ENCODE measurements around the gene UGCG.
A peak's percentile ranks its signal among the peaks of the same experiment; 100 is the strongest.
"Not testable (repeated sequence)": the region's sequence is repeated elsewhere in the genome, so short reads cannot be mapped to it uniquely, and the experiment has no call there.

UGCG gene

DNA sequence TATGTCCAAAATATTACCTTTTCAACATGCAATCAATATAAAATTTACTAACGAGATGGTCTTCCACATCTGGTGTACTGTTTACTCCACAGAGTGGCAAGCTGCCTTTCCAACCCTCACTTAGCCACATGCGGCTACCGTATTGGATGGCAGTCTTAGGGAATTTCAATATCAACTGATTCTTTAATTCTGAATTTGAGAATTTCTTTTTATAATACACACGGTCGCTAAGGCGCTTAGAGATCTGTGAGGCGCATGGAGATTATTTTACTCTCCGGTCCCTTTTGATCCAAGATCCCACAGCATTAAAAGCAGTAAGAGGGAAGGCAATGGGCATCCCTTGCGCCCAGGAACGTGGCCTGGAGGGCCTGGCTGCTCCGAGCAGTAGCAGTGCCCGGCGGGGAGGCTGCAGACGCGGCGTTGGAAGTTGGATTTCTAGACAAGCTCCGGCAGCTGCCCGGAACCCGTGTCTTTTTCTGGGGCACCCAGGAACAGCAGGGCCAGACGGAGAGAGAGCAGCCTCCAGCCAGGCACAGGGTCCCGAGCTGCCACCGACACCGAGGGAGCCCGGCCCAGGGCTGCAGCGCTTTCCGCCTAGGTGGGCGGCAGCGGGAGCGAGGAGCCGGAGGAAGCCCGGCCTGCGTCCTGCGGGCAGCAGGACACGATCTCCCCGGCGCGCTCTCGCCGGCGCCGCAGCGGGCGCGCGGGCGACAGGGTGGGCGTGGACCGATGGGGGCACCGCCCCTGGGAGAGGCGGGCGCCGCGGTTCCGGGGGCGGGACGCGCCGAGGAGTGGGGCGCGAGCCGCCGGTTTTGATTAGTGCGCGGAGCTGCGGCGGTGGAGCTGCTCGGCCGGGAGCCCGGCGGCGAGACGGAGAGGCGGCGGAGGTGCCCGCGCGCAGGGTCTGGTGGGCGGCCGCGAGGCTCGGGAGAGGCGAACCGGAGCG is at the start of gene UGCG:
Gene UGCG (plus strand): TSS at position 819 of the 946 bp plus-strand sequence. CDS start 402 bp downstream, outside the sequence.
- DNase-seq (ENCODE audit: low spot score) = peak; percentile 91

DNA sequence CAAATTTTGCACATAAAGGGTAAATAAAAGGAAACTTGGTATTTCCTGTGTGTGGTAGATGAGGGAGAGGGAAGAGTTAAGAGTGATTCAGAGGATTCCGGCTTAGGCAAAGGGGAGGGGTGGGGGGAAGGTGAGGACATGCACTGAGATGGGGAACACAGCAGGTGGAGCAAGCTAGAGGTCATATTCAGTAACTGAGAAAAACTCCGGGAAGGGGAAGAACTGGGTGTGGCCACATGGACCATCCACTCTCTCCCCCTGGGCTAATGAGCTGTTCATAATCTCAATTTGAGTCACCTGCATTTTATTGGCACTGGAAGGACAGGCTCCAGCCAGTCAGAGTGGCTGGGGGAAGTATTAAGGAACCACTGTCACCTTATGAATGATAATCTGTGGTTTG is 45.1 kb upstream of the UGCG start:
- no peak for DNase-seq (ENCODE audit: low spot score)

DNA sequence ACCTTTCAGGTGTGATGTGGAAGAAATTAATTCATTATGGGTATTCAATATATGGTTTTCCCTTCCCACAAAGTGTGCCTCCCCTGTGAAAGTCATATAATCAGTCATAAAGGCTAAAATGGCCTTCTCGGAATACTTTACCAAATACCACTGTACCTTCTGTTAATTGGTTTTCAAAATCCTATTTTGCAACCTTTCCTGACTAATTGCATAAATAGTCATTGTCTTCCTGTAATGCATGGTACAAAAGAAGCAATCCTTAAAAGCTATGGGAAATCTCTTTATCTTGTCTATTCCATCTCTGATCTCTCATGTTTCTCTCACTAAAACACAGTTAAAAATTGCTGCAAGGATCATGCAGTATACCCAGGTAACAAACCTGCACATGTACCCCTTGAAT is 44.3 kb upstream of the UGCG start:
- DNase-seq (ENCODE audit: low spot score) = no peak

DNA sequence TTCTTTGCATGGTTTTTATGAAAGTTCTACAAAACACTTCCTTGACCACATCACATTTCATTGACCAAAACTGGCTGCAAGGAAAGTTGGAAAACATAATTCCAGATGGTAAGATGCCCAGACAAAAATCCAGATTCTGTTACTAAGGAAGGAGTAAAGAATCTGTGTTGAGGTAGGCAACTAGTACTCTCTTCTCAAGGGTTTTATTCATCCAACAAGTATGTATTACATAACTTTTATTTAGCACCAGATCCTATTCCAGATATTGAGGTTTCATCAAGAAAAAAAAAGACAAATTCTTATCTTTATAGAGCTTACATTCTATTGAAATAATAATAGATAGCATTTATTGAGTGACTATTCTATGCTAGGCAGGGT is 43.2 kb upstream of the UGCG start:
- DNase-seq (ENCODE audit: low spot score) = no peak

DNA sequence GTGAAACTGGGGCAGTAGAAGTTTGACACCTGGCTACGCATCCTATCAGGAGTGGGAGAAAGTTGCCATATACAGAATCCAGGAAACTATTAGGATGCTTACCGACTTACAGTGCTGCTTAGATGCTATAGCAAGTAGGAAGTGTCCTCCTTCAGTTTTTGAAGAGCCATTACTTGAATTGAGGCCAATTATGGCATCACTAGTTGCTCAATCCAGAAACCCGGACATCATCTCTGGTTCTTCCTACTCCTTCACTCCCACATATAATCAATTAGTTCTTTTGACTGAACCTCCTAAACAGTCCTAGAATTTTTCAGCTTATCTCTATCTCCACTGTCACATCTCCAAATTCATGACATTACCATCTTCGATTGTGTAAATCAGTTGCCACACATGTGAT is 41.8 kb upstream of the UGCG start:
- DNase-seq (ENCODE audit: low spot score) = no peak

DNA sequence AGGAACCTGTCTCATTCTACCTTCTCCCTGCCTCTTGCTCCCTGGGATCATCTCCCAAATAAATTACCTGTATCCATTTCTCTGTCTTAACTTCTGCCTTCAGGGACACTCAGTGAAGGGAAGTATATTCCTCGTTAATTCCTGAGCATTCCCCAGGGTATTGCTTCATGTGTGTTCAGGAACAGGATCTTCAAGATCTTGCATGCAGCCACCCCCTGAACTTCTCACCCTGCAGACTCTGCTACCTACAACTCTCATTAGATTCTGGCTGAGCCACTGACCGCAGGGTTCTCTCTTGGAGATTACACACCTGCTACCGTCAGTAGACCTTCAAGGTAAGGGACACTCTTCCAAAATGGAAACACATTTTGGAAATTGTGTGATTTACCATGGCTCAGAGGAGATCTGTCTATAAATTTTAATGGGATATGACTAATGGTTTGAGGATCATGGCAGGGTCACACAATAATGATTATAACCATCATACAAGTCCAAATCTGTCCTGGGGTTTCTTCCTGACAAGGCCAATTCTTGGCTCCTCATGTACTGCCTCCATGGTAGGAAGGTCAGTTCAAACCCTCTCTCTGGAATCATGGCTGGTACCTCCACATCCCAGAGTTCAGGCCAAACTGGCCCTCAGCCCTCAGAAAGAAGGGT is 38.9 kb upstream of the UGCG start:
- DNase-seq (ENCODE audit: low spot score) = no peak

DNA sequence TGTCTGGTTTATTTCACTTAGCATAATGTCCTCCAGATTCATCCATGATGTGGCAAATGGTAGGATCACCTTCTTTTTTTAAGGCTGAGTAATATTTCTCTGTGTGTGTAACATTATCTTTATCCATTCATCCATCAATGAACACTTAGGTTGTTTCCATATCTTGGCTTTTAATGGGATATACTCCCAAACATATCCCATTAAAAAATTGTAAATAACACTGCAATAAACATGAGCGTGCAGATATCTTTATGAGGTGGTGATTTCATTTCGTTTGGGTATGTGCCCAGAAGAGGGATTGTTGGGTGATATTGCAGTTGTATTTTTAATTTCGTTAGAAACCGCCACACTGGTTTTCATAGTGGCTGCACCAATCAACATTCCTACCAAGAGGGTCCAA is 36.2 kb upstream of the UGCG start:
- DNase-seq (ENCODE audit: low spot score) = no peak

DNA sequence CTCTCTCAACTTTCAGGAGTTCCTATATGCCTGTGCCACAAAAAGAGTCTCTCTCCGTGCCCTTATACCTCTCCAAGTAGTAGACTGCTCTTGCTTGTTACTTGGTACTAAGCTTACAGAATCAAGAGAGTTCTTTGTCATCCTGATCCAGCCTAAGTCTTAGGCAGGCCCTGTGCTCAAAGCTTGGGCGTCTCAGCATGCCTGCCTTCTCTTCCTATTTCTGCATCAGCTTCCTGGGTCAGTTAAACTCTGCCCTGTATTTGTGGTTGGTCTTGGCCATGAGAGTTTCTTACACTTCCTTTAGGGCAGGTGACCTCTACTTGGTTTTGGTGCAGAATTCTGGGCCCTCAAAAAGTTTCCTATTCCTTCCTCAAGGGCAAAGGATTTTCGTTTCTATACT is 33.0 kb upstream of the UGCG start:
- no peak for DNase-seq (ENCODE audit: low spot score)

DNA sequence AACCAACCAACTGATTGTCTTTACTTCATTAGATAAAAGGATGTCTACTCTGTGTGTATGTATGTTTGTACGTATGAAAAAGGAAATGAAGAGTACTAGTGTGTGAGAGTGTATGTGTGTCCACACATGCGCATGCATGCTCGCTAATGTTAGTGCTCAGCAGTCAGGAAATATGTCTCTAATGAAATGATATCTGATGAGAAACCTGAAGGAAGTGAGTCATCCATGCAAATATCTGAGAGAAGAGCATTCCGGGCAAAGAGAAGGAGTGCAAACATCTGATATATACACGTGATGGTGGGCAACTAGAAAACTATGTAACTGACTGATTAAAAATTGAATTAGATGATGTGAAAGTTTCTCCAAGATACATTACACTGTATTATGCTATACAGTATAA is 29.6 kb upstream of the UGCG start:
- no peak for DNase-seq (ENCODE audit: low spot score)

DNA sequence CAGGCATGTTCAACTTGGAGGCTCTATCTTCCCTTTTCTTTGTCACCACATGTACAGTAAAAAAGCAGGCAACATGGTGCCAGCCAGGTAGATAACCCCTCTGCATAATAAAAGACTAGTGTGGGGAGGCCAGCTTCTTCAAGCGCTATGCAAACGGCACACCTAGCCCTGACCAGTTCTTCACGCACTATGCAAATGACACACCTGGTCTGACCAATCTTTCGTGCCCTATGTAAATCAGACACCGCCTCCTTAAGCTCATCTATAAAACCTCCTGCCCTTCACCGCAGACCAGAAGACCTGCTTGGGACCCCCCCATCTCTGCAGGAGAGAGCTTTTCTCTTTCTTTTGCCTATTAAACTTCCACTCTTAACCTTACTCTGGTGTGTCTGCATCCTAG is 28.1 kb upstream of the UGCG start:
- DNase-seq (ENCODE audit: low spot score) = no peak

DNA sequence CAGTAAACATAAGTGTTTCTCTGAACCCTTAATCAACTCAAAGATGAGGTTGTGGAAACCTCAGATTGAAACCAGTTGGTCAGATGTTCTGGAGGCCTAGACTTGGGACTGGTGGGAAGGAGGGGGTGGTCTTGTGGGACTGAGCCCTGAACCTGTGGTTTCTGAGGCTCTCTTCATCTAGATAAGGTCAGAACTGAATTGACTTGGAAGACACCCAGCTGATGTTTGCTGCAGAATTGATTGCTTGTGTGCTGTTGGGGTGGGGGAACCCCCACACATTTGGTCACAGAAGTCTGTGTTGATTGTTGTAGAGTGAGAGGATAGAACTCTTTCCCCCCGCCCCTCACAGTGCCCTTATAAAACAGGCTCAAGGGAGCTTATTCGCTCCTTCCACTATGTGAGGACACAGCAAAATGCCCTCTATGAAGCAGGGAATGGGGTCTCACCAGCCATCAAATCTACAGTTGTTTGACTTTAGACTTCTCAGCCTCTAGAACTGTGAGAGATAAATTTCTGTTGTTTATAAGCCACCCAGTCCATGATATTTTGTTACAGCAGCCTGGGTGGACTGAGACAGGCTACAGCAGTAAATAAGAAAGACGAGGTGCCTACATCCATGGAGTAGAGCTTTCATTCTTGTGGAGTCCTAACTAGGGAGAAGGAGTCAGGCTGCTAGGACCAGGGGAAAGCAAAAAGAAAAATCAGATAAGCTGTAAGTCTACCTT is 25.7 kb upstream of the UGCG start:
- DNase-seq (ENCODE audit: low spot score) = no peak

DNA sequence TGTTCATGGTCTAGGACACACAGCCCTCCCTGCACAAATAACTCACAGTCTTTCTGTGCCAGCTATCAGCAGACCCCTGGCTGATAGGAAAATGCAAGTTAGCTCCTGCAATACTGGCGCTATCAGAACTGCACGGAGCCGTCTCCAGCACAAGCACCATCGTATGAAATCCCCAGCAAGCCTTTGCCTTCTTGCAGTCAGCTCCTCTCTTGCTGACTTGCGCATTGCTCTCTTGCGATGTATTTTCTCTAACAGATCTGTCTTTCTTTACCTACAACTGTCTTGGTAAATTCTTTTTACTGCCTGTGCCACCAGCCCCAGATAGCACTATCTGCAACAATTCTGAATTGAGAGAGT is 25.1 kb upstream of the UGCG start:
- no peak for DNase-seq (ENCODE audit: low spot score)

DNA sequence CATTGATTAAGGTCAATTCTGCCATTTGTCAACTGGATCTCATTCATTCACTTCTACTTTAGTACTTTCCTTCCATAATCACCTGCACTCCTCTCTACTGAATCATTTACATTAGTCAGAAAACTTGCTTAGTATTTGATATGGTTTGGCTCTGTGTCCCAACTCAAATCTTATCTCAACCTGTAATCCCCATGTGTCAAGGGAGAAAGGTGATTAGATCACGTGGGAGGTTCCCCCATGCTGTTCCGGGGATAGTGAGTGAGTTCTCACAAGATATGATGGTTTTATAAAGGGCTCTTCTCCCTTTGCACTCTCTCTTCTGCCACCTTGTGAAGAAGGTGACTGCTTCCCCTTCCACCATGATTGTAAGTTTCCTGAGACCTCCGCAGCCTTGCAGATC is 23.7 kb upstream of the UGCG start:
- DNase-seq (ENCODE audit: low spot score) = no peak

DNA sequence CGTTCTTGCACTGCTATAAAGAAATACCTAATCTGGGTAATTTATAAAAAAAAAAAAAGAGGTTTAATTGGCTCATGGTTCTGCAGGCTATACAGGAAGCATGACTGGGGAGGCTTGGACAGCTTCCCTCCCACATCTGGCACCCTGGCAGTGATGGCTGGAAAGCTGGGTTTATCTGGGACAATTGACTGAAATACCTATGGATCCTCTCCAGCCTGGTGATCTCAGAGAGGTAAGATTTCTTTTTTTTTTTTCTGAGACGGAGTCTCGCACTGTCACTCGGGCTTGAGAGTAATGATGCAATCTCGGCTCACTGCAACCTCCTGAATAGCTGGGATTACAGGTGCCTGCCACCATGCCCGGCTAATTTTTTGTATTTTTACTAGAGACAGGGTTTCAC is 22.7 kb upstream of the UGCG start:
- no peak for DNase-seq (ENCODE audit: low spot score)

DNA sequence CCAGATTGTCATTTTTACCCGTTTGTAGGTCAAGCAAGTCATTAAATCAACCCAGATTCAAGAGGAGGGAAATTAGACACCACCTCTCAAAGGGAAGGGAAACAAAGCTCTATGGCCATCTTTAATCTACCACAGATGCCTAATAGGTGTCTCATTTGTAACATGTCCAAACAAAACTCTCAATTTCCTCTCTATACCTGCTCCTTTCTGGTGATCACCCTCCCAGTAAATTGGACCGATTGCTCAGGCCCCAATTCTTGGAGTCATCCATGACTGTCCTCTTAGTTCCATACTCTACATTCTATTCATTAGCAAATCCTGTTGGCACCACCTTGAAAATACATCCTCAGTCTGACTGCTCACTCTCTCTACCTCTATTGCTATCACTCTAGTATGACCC is 22.1 kb upstream of the UGCG start:
- no peak for DNase-seq (ENCODE audit: low spot score)

DNA sequence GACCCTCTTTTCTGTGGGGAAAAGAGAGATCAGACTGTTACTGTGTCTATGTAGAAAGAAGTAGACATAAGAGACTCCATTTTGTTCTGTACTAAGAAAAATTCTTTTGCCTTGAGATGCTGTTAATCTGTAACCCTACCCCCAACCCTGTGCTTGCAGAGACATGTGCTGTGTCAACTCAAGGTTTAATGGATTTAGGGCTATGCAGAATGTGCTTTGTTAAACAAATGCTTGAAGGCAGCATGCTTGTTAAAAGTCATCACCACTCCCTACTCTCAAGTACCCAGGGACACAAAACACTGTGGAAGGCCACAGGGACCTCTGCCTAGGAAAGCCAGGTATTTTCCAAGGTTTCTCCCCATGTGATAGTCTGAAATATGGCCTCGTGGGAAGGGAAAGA is 21.3 kb upstream of the UGCG start:
- DNase-seq (ENCODE audit: low spot score) = not testable (repeated sequence)

DNA sequence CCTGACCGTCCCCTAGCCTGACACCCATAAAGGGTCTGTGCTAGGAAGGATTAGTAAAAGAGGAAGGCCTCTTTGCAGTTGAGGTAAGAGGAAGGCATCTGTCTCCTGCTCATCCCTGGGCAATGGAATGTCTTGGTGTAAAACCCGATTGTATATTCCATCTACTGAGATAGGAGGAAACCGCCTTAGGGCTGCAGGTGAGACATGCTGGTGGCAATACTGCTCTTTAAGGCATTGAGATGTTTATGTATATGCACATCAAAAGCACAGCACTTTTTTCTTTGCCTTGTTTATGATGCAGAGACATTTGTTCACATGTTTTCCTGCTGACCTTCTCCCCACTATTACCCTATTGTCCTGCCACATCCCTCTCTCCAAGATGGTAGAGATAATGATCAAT is 20.9 kb upstream of the UGCG start:
- not testable (repeated sequence) for DNase-seq (ENCODE audit: low spot score)

DNA sequence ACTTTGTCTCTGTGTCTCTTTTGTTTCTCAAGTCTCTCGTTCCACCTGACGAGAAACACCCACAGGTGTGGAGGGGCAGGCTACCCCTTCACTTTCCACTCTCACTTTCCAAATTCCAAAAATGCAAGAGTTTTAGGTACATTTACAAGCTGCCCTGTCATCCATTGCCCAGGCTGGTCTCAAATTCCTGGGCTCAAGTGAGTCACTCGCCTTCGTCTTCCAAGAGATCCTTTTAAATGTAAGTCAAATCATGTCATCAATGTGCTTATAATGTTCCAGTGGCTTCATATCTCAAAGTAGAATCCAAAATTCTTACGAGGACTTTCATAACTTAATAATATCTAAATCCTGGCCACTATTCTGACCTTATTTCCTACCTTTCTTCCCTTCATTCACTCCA is 20.4 kb upstream of the UGCG start:
- DNase-seq (ENCODE audit: low spot score) = no peak

DNA sequence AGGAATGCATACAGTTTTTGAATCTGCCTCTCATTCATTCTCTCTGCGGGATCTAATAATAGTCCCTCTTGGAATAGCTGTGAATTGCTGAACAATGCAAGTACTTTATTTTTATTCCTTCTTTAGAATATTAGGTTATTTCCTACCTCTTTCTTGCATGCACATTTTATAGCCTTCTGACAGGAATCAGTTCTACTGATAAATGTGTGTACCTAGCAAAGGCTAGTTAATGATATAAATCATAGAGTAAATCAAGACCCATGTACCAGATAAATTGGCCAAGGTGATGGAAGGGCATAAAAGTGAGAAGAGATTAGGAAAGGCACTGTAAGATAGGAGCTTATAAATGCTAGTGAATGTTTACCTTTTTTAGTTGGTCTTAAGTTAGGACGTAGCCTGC is 19.2 kb upstream of the UGCG start:
- no peak for DNase-seq (ENCODE audit: low spot score)

DNA sequence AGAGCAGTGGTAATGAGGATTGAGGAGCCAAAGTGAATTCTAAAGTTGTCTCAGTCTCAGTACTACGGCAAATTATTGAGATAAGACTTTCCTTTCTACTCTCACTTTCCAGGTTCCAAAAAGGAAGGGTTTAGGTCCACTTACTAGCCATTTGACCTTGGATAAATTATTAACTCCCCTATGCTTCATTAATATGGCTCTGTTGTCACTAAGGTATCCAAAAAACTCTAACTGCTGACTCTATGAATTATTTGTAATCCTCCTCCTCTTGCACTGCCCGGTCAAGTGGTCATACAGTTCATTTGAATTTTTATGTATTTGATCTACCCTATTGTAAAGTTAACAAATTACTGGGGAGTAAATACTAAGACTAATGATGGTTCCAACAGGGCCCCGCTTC is 17.7 kb upstream of the UGCG start:
- no peak for DNase-seq (ENCODE audit: low spot score)

DNA sequence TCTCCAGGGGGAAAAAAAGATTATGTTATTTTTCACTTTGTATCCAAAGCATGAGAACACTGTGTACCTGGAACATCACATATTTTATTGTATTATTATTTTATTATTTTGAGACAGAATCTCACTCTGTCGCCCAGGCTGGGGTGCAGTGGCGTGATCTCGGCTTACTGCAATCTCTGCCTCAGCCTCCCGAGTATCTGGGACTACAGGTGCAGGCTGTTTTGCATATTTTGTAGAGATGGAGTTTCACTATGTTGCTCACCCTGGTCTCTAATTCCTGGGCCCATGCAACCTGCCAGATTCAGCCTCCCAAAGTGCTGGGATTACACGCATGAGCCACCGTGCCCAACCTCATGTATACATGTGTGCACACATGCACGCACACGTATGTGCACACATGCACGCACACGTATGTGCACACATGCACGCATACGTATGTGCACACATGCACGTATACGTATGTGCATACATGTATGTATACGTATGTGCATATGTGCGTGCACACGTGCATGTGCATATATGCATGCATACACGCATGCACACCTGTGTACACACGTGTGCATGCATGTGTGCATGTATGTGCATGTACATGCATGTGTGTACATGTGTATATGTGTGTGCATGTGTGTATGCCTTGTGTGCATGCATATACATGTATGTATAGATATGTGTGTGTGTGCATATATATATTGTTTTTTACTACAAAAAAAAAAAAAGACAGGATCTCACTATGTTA is 9.5 kb upstream of the UGCG start:
- DNase-seq (ENCODE audit: low spot score) = no peak

DNA sequence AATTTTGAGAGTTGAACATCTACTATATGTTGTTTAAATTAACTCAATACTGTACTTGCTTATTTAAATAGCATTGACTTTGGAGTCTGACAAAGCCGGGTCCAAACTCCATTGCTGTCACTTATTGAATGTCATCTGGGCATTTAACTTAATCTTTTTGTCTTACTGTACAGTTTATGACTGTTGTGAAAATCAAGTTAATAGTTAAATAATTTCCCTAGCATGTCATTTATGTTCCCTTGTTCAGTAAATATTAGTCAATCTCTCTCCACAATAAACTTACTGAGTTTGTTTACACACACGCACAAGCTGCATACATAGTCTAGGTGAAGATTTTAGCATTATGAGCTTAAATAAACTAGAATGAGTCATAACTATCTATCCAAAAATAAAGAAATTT is 6.3 kb upstream of the UGCG start:
- DNase-seq (ENCODE audit: low spot score) = no peak

Measured in Ammon's horn (tissue), 1 donor.